IPS-15b (cell line): ENCODE measurements around the gene SFTPA1.
"Not testable (repeated sequence)": the region's sequence is repeated elsewhere in the genome, so short reads cannot be mapped to it uniquely, and the experiment has no call there.

Source experiments
- H3K27me3 ChIP-seq: one replicate; pipeline ENCODE4 v1.6.1; 2013; ENCODE audit warnings: low read length; ENCODE audit not compliant: control insufficient read depth, insufficient read depth
- H3K36me3 ChIP-seq: one replicate; pipeline ENCODE4 v1.6.1; 2013; ENCODE audit warnings: low read length; ENCODE audit not compliant: control insufficient read depth, insufficient read depth
- H3K4me1 ChIP-seq: one replicate; pipeline ENCODE4 v1.6.1; 2013; ENCODE audit warnings: mild to moderate bottlenecking, low read length; ENCODE audit not compliant: control insufficient read depth, insufficient read depth
- H3K4me3 ChIP-seq: one replicate; pipeline ENCODE4 v1.5.1; 2013; ENCODE audit warnings: low read depth, low read length
- H3K9ac ChIP-seq: one replicate; pipeline ENCODE4 v1.6.1; 2013; ENCODE audit warnings: low read depth, mild to moderate bottlenecking, low read length
- H3K9me3 ChIP-seq: one replicate; pipeline ENCODE4 v1.6.1; 2013; ENCODE audit warnings: mild to moderate bottlenecking, low read length; ENCODE audit not compliant: control insufficient read depth, insufficient read depth

SFTPA1 gene

GRCh38 chr10:79610601-79611191, at the start of gene SFTPA1:
Gene SFTPA1 (plus strand): TSS chr10:79610939. CDS start chr10:79611826, 887 bp downstream.
- no peaks in the 10 kb centered on the region for H3K36me3 ChIP-seq
- no peak within 1 kb of the TSS for H3K4me3 ChIP-seq
- H3K9me3 ChIP-seq = no peaks in the 10 kb centered on the region
- H3K4me1 ChIP-seq = no peaks in the 10 kb centered on the region
- H3K27me3 ChIP-seq = peaks cover 5% of the 10 kb centered on the region
- H3K9ac ChIP-seq = no peak within 1 kb of the TSS

DNA sequence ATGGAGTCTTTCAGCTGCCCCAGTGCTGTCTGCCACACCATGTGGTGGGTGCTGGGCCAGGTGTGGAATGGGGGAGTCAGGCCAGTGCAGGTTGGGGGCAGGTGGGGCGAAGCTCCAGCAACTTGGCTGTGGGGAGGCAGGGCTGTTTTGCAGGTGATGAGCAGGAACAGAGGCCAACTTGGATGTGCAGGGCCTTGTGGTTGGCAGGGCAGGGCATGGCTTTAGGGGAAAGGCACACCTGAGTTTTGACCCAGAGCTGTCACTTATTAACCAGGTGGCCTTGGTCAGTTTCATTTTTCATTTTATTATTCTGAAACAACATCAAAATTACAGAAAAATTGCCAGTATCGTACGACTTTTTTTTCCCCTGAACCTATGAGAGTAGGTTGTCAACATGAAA, 49.5 kb upstream of the SFTPA1 start:
- H3K4me3 ChIP-seq = no peak overlapping the region
- no peak overlapping the region for H3K9ac ChIP-seq
- H3K4me1 ChIP-seq = no peaks in the 10 kb centered on the region
- no peaks in the 10 kb centered on the region for H3K9me3 ChIP-seq
- H3K27me3 ChIP-seq = peaks cover 11% of the 10 kb centered on the region
- no peaks in the 10 kb centered on the region for H3K36me3 ChIP-seq

GRCh38 chr10:79562135-79562756, 48.5 kb upstream of the SFTPA1 start:
- no peaks in the 10 kb centered on the region for H3K9me3 ChIP-seq
- H3K9ac ChIP-seq = no peak overlapping the region
- no peaks in the 10 kb centered on the region for H3K4me1 ChIP-seq
- H3K36me3 ChIP-seq = no peaks in the 10 kb centered on the region
- peaks cover 11% of the 10 kb centered on the region for H3K27me3 ChIP-seq
- H3K4me3 ChIP-seq = peak overlapping the region; percentile 43

- peaks cover 11% of the 10 kb centered on the region for H3K27me3 ChIP-seq
- H3K4me3 ChIP-seq = no peak overlapping the region
- H3K4me1 ChIP-seq = no peaks in the 10 kb centered on the region
- H3K9ac ChIP-seq = no peak overlapping the region
- no peaks in the 10 kb centered on the region for H3K9me3 ChIP-seq
- no peaks in the 10 kb centered on the region for H3K36me3 ChIP-seq
These were observed 47.3 kb upstream of the SFTPA1 start for GRCh38 chr10:79563426-79563825.

- H3K4me3 ChIP-seq, H3K4me1 ChIP-seq, H3K36me3 ChIP-seq, H3K27me3 ChIP-seq, H3K9ac ChIP-seq, H3K9me3 ChIP-seq: not testable (repeated sequence)
These were observed 40.1 kb upstream of the SFTPA1 start for GRCh38 chr10:79570624-79571023.

GRCh38 chr10:79579361-79579760, 31.4 kb upstream of the SFTPA1 start:
- H3K36me3 ChIP-seq = no peaks in the 10 kb centered on the region
- H3K4me3 ChIP-seq = no peak overlapping the region
- H3K4me1 ChIP-seq = no peaks in the 10 kb centered on the region
- H3K9me3 ChIP-seq = no peaks in the 10 kb centered on the region
- no peak overlapping the region for H3K9ac ChIP-seq
- H3K27me3 ChIP-seq = no peaks in the 10 kb centered on the region

GRCh38 chr10:79581044-79581443, 29.7 kb upstream of the SFTPA1 start:
- no peaks in the 10 kb centered on the region for H3K9me3 ChIP-seq

DNA sequence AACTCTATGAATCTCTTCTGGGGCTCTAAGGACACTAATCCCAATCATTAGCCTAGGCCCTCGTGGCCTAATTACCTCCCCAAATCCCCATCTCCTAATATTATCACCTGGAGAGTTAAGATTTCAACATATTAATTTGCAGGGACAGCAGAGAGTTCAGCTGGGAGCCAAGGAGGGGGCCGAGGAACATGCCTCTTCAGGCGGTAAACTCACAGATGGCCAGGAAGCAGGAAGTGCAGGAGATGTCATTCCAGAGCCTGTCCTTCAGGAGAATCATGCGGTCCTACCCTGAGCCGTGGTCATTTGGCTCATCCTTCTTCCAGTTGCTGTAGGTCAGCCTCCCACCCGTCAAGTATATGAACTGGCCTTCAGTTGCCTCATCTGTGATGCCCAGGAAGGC, 28.6 kb upstream of the SFTPA1 start:
- no peaks in the 10 kb centered on the region for H3K27me3 ChIP-seq

More at GRCh38 chr10:79581044-79581443, 29.7 kb upstream of the SFTPA1 start:
- H3K4me3 ChIP-seq = no peak overlapping the region
- H3K4me1 ChIP-seq = no peaks in the 10 kb centered on the region
- no peaks in the 10 kb centered on the region for H3K27me3 ChIP-seq
- H3K36me3 ChIP-seq = no peaks in the 10 kb centered on the region
- no peak overlapping the region for H3K9ac ChIP-seq

DNA sequence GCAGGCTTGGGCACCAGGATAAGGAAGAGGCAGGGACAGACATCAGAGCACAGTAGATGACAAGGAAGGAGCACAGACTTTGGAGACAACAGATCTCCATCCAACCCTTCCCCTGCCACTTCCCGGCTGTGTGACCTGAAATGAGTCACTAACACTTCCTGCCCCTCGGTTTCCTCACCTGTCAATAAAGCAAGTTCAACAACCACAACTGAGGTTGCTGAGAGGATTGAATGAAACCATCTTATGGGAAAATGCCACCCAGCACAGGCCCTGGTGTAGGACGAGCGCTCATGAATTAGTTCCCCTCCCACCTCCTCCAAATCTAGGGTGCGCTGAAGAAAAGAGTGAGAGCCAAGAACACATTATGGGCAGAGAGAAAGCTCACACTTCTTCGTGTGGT, 27.8 kb upstream of the SFTPA1 start:
- H3K9ac ChIP-seq, H3K4me1 ChIP-seq, H3K27me3 ChIP-seq, H3K4me3 ChIP-seq, H3K9me3 ChIP-seq, H3K36me3 ChIP-seq: not testable (repeated sequence)

More for the DNA sequence above, 28.6 kb upstream of the SFTPA1 start:
- Histone ChIP-seq H3K9ac (no peak overlapping the region), H3K4me3 (no peak overlapping the region), H3K9me3 (no peaks in the 10 kb centered on the region), H3K4me1 (no peaks in the 10 kb centered on the region), H3K36me3 (no peaks in the 10 kb centered on the region)

GRCh38 chr10:79583488-79584024, 27.2 kb upstream of the SFTPA1 start:
- H3K36me3 ChIP-seq = no peaks in the 10 kb centered on the region
- no peak overlapping the region for H3K9ac ChIP-seq
- no peaks in the 10 kb centered on the region for H3K27me3 ChIP-seq
- H3K9me3 ChIP-seq = no peaks in the 10 kb centered on the region
- H3K4me1 ChIP-seq = no peaks in the 10 kb centered on the region
- H3K4me3 ChIP-seq = no peak overlapping the region

DNA sequence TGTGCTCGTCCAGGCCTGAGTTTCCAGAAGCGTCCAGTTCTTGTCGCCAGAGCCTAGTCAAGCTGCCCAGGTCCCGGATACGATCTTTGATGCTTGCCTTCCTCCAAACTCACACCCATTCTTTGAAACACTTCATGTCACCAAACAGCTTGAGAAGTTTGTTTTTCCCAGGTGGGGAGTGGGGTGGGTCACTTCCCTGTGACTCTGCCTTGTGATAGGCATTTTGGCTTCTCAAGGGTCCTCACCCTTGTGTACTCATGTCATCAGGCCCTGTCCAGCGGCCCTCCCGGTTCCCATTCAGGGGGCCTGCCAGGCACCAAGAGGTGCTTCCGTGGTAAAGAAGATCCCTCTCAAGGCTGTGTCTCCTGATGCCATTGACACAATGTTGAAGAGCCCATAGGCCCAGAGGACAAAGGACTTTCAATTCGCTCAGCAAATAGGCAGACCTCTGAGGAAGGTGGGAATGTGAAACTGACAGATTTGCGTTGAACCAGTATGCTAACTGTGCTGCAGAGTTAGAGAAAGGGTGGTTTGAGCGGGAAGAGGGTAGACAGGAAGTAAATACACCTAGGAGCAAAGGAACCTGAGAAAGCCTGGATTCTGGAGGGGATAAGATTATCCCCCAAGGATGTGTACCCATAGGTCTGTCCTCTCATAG, 24.7 kb upstream of the SFTPA1 start:
- H3K9me3 ChIP-seq = no peaks in the 10 kb centered on the region
- no peak overlapping the region for H3K9ac ChIP-seq
- H3K4me1 ChIP-seq = no peaks in the 10 kb centered on the region
- no peak overlapping the region for H3K4me3 ChIP-seq
- no peaks in the 10 kb centered on the region for H3K36me3 ChIP-seq
- H3K27me3 ChIP-seq = no peaks in the 10 kb centered on the region

GRCh38 chr10:79586933-79587332, 23.8 kb upstream of the SFTPA1 start:
- H3K9me3 ChIP-seq = no peaks in the 10 kb centered on the region
- no peaks in the 10 kb centered on the region for H3K27me3 ChIP-seq
- no peaks in the 10 kb centered on the region for H3K36me3 ChIP-seq
- H3K4me1 ChIP-seq = no peaks in the 10 kb centered on the region
- no peak overlapping the region for H3K4me3 ChIP-seq
- H3K9ac ChIP-seq = no peak overlapping the region
